HG03558 (cell line): Measurements from ENCODE around the gene ANKRD33.

ENCODE experiments used
- ATAC-seq: cut with Tn5 transposase; IDR thresholded peaks from one replicate; pipeline ENCODE4 v1.9.1; 2021; ENCODE audit warnings: moderate number of reproducible peaks; ENCODE audit not compliant: unreplicated experiment; ENCODE audit errors: extremely low read depth

The ANKRD33 gene

DNA sequence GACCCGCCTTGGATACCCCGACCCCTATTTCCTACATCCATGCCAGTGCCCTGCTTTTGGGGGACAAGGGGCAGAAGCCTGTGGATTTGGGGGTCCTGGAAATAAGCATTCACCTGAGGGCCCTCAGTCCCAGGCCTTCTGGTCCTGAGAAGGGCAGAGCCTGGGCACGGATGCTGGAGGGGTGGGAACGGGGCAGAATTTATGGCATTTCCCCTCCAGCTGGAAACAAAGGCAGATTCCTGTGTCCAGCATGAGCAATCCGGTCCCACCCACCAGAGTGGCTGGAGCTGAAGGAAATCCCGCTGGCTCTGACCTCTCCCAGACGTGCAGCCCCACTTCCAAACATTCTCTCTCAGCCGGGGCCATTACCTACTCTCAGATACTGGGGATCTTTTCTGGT, 9.3 kb downstream of the ANKRD33 start:
- no peak for ATAC-seq

GRCh38 chr12:51898506-51898905, 10.6 kb downstream of the ANKRD33 start:
- no peak for ATAC-seq

- ATAC-seq: no peak
Observed at GRCh38 chr12:51898937-51899336, 11.0 kb downstream of the ANKRD33 start.

DNA sequence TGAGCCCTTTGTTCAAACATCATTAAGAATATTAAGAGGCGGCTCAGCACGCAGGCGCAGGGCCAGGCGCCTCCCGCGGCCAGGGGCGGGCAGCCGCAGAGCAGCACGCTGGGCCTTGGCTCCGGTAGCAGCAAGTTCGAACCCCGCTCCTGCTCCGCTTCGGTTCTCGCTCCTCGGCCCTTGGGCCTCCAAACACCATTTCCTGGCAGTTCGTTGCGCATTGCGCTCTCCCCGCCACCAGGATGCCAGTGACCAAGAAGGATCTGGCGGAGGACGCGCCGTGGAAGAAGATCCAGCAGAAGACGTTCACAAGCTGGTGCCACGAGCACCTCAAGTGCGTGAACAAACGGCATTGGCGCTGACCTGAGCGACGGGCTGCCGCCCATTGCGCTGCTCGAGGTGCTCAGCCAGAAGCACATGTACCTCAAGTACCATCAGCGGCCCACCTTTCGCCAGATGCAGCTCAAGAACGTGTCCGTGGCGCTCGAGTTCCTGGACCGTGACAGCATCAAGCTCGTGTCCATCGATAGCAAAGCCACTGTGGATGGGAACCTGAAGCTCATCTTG, 12.5 kb downstream of the ANKRD33 start:
- ATAC-seq: no peak

DNA sequence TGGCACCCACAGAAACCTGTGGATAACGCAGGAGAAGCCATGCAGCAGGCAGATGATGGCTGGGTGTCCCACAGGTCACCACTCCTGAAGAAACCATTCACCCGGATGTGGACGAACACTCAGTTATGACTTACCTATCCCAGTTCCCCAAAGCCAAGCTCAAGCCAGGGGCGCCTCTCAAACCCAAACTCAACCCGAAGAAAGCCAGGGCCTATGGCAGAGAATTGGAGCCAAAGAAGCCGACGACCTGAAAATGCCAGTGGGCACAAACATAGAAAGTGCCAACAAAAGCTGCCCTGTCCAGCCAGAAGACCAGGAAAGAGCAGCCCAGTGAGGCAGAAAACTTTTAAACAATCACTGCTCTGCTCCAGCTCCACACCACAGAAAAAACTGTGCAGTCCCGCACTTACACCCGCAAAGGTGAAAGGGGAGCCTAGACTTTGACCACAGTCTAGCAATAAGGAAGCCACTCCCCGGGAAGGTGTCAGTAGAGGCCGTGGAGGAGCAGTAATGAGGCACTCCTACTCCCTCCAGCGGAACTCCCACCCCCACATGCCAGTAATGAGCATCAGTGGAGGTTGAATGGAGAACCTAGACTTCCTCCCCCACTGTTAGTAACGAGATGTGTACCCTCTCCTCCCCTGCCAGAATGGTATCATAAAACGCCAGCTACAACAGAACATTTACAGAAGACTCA, 13.4 kb downstream of the ANKRD33 start:
- no peak for ATAC-seq

DNA sequence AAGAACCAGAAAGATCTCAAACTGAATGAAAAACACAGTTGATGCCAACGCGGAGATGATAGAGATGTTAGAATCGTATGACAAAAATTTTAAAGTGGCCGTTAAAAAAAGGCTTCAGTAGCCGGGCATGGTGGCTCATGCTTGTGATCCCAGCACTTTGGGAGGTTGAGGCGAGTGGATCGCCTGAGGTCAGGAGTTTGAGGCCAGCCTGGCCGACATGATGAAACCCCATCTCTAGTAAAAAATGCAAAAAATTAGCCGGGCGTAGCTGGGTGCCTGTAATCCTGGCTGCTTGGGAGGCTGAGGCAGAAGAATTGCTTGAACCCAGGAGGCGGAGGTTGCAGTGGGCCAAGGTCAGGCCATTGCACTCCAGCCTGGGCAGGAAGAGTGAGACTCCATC, 14.0 kb downstream of the ANKRD33 start:
- no peak for ATAC-seq

DNA sequence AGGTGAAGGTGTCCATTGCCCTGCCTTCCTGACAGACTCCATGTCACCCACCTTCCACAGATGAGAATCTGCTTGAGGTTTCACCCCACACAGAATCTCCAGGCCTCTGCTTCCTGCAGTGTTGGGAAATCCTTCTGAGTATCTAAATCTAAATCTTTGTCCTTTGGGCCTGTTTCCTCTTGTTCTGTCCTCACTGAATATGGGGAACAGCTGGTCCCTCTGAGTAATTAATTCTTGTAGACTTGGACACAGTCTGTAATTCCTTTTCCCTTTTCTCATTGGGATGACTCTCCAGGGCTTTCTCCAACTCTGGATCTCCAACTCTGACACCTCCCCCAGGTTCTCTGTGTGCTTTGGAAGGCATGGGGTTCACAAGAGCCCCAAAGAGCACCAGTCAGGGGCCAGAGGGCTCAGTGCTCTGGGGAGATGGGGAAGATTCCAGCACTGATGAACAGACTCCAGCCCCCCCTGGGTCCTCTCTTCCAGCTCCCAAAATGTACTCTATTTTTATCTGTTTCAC, 17.1 kb downstream of the ANKRD33 start:
- no peak for ATAC-seq

DNA sequence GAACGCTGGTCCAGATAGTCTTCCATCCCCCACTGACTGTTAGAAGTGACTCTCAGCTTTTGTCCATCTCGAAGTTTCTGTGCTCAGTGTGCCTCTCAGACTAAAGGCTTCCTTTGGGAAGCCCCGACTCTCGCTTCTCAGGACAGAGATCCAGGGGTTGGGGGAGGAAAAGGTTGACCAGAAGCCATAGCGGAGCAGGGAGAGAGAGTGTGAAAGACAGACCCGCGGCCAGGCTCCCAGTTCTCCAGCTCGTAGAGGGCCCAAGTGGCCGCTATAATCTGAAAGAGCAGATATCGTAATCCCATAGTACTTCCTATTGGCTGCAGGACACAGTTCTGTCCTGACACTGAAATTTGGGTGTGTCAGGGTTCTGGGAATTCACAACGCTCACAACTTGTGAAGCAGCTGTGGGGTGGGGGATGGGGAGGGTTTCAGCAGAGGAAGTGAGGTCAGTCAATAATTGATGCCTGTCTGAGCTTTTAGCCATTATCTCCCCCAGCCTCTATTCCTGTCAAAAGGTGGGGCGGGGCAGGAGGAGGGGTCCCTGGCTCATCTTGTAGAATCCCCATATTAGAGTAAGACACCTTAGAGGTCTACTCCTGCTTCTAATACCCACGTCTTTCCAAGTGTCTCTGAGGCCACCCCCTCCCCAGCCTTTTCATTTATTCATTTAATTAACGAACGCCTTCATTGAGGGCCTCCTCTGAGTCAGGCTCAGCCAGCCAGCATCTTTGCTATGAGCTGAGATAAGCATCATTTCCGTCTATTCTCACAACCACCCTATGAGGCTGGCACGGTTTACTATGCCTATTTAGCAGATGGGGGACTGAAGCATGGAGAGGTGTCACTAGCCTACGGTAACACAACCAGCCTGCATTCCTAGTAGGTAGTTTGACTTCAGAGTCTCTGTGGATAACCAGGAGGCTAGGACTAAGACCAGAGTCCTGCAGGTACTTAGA, 17.8 kb downstream of the ANKRD33 start:
- ATAC-seq: no peak

DNA sequence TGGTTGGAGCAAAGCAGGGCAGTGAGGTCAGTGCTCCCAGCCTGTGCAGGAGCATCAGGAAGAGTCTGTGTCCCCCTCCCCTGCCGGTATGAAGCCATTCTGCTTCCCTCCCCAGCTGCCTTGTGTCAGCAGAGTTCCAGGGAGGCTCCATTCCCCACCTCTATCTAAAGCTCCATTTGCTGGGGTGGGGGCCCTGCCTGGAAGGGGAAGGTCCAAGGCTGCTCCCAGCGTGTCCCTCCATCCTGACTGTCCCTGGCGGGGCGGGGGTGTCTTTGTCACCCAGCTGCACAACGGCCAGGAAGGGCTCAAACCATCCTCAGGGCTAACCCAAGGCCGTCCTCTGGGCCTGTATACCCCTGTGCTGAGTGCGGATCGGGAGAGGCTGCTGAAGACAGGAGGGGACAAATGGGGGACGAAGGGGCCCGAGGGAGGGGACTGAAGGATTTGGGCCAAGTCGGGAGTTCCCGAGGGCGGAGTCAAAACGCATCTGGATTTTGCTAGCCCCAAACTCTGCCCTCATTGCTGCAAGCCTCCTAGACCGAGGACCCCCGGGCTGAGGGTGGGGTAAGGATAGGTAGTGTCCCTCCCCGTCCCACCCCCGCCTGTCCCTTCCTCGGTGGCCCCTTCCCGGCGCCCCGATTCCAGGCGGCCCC, 18.7 kb downstream of the ANKRD33 start:
- ATAC-seq: no peak

GRCh38 chr12:51907083-51907855, 19.4 kb downstream of the ANKRD33 start, which contains the start of gene ACVRL1:
ACVRL1 (plus strand) TSS chr12:51907504; CDS start chr12:51912475, 4,971 bp downstream.
- ATAC-seq: no peak

- ATAC-seq: no peak
Observed at GRCh38 chr12:51907856-51908425, 20.0 kb downstream of the ANKRD33 start.

DNA sequence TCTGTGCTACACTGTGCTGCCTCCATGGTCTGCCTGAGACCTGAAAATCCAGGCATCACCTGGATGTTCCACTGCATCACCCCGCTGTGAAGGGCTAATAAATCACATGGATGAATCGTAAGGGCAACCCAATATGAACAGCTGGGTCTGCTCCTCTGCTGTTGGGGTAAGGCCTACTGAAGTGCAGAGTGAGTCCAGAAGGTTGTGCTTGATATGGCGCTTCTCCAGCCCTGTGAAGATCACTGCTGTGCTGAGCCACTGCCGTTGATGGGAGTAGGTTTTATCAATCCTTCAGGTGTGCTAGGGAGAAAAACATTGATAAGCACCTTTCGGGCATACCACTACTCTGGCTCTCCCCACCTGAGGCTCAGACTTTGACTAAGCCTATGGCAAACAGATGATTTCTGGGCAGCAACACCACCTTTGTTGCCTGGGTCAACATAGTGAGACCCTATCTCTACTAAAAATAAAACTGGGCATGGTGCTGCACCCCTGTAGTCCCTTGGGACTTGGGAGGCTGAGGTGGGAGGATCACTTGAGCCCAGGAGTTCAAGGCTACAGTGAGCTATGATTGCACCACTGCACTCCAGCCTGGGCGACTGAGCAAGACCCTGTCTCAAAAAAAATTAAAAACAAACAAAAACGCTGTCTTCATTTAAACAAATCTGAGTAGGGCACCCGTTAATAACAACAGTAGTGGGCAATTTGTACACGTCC, 21.1 kb downstream of the ANKRD33 start:
- ATAC-seq: no peak

DNA sequence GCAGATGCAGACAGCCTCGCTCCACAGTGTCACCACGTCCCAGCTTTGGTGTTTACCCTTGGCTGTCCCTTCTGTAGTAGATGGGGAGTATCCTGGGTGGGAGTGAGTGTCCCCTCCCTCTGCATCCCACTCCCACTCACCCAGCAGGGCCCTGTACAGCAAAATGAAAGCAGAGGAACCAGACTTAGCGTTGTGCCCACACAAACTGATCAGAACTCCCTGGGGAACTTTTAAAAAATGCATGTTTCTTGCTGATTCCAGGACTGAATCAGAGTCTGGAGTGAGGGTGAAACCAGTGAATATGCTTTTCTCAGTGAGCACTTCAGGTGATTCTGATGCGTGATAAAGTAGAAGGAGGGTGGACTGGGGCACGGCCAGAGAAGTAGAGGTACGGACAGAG, 22.3 kb downstream of the ANKRD33 start:
- ATAC-seq: no peak

DNA sequence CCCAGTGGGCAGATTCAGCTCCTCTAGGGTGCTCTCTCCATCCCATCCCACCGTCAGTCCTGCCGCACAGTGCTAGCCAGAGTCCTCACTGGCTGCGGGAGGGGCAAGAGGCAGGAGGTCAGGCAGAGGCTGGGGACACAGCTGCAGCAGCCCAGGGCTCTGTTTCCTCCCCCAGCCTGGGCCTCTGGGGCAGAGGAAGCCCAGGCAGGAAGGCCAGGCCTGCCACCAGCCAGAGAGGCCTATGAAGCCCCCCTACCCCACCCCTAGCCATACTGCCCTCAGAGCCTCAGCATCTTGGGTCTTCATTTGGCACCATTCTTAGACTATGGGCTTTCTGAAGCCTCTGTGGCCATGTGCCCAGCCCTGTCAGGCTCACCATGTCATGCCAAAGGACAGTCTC, 22.8 kb downstream of the ANKRD33 start:
- ATAC-seq: no peak

DNA sequence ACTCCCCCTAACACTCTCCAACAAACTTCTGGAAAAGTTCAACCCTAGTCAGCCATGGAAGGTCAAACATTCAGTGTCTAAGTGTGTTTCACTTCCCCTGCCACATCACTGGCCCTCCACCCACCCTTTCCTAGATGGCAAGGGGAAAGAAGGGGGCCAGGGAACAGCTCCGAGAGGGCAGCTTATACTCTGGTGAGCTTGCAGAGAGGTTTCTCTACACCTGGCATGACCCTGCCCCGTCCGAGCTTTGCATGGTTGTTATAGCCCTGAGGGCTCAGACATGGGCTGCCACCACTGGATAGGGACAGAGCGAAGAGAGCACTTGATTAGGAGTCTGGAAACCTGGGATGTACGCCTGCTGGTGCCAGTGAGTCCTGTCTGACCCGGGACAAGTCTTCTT, 23.4 kb downstream of the ANKRD33 start:
- no peak for ATAC-seq

DNA sequence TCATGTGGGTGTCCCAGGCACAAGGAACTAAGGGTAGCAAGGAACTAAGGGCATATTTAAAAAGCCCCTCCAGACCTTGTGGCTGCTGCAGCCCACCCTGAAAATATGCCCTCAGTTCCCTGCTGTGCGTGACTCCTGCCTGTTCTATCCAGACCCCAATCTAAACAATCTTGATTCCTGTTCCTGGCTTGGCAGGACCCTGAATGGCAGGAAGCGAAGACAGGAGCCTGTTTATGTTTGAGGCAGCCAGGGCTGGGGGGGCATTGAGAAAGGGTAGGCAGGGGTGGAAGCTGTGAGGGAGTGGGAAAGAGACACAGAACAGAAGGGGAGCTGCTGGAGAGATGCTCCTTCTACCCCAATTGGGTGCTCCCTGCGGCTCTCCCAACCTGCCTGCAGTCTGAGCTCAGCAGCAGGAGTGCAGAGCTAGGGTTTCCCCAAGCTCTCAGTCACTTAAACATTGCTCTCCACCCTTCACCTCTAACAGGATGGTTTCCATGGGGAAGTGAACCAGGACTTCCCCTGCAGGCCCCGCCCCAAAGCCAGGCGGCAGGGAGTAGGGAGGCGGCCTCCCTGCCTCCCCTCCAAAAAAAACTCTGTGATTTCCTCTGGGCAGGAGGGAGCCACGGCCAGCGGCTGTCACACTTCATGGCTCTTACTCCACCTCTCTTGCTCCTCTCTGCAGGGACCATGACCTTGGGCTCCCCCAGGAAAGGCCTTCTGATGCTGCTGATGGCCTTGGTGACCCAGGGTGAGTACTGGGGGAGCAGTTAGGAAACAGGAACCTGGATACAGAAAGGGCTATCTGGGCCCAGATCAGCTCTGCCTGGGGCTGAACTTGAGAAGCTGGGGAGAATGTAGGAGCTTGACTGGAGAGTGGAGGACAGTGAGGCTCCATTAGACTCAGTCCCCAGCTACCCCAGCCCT, 24.1 kb downstream of the ANKRD33 start:
- no peak for ATAC-seq
